ENCODE results near the gene C13orf46.

DNA sequence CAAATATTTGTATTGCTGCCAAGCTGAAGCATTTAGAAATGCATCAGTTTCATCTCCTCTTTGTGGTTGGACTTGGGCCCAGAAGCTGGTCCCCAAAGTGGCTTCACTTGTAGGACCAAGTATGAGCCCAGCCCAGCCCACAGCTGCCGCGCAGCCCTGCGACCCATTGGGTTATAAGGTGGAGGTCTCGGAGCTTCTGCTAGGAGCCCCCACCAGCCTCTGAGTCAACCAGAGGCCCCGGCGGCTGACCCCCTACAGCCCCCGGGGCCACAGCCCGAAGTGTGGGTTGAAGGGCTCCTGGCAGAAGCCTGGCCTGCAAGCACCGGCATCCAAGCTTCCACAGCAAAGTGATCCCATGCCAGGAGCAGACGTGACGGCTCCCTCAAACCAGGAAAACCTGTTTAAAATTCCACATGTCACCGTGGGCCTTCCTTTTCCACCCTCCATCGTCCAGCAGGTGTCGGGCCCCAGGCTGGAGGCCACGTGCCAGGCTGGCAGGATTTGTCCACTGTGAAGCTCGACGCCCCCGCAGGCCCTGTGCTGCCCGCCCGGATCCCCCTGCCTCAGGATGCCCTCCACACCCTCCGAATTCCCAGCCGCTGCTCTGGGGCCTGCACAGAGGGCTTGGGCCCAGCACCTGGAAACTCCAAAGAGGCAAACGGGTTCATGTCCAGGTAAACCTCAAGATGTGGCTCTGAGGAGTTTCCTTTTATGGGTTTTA is 54.7 kb downstream of the C13orf46 start:
- TF ChIP-seq, protein P1, sequence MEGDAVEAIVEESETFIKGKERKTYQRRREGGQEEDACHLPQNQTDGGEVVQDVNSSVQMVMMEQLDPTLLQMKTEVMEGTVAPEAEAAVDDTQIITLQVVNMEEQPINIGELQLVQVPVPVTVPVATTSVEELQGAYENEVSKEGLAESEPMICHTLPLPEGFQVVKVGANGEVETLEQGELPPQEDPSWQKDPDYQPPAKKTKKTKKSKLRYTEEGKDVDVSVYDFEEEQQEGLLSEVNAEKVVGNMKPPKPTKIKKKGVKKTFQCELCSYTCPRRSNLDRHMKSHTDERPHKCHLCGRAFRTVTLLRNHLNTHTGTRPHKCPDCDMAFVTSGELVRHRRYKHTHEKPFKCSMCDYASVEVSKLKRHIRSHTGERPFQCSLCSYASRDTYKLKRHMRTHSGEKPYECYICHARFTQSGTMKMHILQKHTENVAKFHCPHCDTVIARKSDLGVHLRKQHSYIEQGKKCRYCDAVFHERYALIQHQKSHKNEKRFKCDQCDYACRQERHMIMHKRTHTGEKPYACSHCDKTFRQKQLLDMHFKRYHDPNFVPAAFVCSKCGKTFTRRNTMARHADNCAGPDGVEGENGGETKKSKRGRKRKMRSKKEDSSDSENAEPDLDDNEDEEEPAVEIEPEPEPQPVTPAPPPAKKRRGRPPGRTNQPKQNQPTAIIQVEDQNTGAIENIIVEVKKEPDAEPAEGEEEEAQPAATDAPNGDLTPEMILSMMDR (IDR thresholded peaks at IDR 0.05): no peak
- TF ChIP-seq EZH2 (IDR thresholded peaks at IDR 0.05): no peak
